HTR-8/SVneo (cell line): Measurements from ENCODE around the gene PEDS1.
"Not testable (repeated sequence)": the region's sequence is repeated elsewhere in the genome, so short reads cannot be mapped to it uniquely, and the experiment has no call there.

Source experiments
- DNase-seq: peaks from one replicate; pipeline ENCODE4 v3.0.0; 2011; ENCODE audit warnings: low spot score, mixed read lengths; ENCODE audit not compliant: insufficient read length
- FAIRE-seq: peaks from 2 replicates; lab custom pipeline; 2011; peaks lifted over from hg19 to GRCh38; lab: Jason Lieb, UNC

The PEDS1 gene

DNA sequence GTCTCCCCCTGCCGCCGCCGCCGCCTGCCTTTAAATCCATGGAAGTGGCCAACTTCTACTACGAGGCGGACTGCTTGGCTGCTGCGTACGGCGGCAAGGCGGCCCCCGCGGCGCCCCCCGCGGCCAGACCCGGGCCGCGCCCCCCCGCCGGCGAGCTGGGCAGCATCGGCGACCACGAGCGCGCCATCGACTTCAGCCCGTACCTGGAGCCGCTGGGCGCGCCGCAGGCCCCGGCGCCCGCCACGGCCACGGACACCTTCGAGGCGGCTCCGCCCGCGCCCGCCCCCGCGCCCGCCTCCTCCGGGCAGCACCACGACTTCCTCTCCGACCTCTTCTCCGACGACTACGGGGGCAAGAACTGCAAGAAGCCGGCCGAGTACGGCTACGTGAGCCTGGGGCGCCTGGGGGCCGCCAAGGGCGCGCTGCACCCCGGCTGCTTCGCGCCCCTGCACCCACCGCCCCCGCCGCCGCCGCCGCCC lies 37.6 kb upstream of the PEDS1 start:
- DNase-seq (no peak), FAIRE-seq (no peak)

GRCh38 chr20:50190251-50191064 lies 36.9 kb upstream of the PEDS1 start, which contains the start of gene CEBPB:
Gene CEBPB, plus strand, starts transcription at chr20:50190830. Its CDS starts 204 bp downstream, at chr20:50191034.
- peak; percentile 86 for FAIRE-seq
- peak; percentile 100 for DNase-seq

DNA sequence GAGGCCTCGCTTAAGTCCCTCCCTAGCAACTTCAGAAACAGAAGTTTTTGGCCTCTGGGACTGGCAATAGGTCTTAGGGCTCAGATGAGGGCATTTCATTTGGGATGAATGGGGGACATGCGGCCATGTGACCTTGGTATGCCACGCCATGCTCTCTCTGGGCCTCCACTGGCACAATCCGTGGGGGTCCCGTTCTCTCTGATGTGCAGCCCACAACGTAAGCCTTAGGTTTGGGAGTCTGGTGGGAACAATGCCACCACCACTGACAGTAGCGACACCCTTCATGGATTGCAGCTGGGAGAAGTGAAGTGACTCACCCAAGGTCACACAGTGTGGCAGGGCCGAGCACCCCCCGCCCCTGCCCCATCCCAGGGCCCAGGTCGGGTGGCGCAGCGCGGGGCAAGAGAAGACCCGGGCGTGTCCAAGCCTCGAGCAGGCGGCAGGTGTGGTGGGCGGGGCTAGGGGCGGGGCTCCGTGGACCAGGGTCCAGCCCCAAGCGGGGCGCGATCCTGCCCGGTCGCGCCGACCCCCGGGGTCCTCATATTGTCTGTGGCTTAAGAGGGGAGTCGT lies 36.2 kb upstream of the PEDS1 start:
- FAIRE-seq (no peak), DNase-seq (no peak)

- DNase-seq = no peak
- FAIRE-seq = no peak
Observed at GRCh38 chr20:50188879-50189680, 35.6 kb upstream of the PEDS1 start.

DNA sequence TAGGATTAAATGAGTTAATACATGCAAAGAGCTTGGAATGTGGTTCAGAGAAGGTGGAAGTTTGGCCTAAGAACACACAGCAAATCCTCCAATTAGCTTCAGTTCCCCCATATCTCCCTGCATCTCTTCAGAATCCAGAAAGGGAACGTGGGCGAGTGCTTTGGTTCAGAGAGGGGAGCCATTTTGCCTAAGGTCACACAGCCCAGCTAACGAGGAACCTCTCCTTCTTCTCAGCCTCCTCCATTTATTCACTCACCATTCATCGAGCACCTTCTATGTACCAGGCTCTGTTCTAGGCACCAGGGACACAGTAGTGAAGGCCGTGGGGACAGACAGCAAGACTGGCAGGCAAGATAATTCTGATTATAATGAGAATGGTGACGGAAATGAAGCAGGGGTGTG lies 34.8 kb upstream of the PEDS1 start:
- FAIRE-seq (no peak), DNase-seq (no peak)

- DNase-seq = no peak
- peak; percentile 81 for FAIRE-seq
Observed at GRCh38 chr20:50187403-50188051, 34.0 kb upstream of the PEDS1 start.

- FAIRE-seq = no peak
- DNase-seq = no peak
Observed at GRCh38 chr20:50186987-50187402, 33.5 kb upstream of the PEDS1 start.

DNA sequence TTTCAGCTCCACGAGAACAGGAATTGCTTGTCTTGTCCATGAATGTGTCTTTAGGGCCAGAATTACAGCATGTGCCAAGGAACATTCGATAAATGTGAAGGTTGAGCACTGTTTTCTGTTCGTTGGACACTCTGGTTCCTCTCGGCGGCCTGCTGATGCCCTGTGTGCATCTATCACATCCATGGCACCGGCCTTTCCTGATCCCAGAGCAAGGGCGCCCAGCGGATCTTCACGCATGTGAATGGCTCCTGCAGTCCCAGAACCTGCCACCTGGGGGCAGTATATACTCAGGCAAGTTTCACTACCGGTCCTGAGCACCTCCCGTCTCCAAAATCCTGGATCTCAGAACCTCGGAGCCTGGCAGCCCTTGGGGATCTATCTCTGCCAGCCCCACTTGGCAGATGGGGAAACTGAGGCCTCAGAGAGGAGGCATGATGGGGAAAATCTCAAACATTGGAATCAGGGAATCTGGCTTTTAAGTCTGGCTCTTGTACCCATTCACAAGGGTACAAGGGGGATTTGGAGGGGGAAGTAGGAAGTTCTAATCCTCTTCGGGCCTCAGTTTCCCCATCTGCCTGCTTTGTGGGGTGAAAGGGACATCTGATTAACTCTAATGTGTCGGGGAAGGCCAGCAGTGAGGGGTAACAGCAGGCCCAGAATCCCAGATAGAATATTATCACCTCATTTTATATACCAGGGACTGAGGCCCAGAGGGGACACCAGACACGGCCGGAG lies 32.8 kb upstream of the PEDS1 start:
- FAIRE-seq = peak; percentile 86
- peak; percentile 97 for DNase-seq

DNA sequence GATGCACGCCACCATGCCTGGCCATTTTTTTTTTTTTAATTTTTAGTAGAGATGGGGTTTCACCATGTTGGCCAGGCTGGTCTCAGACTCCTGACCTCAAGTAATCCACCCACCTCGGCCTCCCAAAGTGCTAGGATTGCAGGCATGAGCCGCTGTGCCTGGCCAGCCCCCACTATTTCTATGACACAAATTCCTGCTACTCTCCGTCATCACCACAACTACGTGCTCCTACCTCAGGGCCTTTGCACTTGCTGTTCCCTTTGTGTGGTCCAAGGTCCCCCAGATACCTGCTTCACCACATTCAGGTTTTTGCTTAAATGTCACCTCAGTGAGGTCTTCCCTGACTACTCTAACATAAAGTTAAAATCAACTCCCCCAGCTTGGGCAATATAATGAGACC lies 31.9 kb upstream of the PEDS1 start:
- FAIRE-seq (no peak), DNase-seq (no peak)

DNA sequence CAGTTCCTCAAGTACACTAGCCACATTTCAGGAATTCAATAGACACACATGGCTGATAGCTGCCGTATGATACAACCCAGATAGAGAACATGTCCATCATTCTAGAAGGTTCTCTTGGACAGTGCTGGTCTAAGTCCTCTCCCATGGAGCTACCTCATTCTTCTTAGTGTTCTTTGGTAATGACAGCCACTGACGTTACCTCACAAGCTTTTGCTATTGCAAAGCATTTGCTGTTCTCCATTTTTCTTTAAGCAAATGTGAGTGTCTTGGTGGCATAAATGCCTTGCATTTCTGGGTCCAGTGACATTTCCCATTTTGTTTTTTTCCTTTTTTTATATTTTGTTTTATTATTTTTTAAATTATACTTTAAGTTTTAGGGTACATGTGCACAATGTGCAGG lies 28.8 kb upstream of the PEDS1 start:
- FAIRE-seq (no peak), DNase-seq (no peak)

DNA sequence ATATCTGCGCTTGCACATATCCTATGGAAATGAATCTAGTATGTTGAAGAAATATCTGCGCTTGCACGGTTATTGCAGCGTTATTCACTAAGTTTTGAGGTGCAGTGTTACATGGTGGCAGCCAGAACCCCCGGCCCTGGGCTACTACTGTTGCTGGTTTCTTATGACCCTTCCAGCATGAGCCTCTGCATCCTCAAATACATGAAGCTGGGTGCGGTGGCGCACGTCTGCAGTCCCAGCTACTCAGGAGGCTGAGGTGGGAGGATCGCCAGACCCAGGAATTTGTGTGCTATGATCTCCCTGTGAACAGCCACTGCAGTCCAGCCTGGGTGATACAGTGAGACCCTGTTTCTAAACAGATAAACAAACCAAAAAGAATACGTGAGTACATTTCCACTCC lies 27.8 kb upstream of the PEDS1 start:
- DNase-seq = no peak

DNA sequence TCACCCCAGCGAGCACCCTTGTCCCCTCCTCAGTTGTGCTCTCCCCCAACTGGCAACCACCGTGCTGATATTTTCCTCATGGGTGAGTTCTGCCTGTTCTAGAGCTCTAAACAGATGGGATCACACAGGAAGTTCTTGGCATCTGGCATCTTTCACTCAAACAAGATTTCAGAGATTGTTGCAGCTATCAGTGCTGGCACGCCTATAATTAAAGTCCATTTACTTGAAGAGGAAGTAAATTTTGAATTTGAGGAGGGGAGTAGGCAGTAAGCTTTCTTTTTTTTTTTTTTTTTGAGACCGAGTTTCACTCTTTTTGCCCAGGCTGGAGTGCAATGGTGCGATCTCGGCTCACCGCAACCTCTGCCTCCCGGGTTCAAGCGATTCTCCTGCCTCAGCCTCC lies 25.1 kb upstream of the PEDS1 start:
- peak; percentile 74 for FAIRE-seq

More for the DNA sequence above, 27.8 kb upstream of the PEDS1 start:
- no peak for FAIRE-seq

DNA sequence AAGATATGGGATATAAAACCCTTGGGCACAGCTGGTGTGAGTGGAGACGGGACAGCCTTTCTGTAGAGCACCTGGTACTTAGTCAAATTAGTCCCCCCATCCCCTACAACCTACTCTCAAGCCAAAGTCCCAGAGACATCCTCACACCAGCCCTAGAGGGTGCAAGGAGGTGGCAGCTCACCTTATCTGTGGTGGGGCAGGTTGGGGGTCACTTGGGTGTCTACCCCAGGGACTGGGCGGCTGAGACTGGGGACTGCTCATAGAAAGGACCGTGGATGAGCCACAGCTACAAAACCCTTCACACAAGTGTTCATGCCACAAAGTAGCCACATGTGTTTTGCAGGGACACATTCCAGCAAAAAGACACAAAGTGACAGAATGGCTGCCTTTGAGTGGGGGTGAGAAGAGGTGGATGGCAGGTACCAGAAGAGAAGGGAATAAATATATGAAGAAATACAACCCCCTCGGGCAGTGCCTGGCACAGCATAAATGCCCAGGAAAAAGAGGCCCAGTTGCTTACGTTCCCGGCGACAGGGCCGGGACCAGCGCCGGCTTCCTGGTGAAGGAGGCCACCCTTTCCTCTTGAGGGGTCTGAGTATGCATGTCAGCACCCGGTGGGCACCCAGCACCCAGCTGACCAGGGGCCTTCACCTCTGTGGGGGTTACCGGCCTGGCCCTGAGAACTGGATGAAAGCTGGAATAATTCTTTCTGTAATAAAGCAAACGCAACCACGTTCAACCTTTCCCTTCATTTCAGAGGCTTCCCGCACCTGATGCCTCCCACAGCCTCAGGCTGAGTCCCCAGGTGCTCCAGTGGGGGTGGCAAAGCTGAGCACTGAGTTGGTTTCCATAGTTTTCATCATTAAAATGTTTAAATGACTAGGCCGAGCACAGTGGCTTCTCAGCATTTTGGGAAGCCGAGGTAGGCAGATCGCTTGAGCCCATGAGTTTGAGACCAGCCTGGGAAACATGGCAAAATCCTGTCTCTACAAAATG lies 22.7 kb upstream of the PEDS1 start:
- DNase-seq (no peak), FAIRE-seq (peak; percentile 9)

More for the DNA sequence above, 25.1 kb upstream of the PEDS1 start:
- not testable (repeated sequence) for DNase-seq

GRCh38 chr20:50174456-50174855 lies 20.9 kb upstream of the PEDS1 start:
- FAIRE-seq (no peak), DNase-seq (no peak)

GRCh38 chr20:50172347-50173013 lies 19.0 kb upstream of the PEDS1 start:
- peak; percentile 99 for DNase-seq
- FAIRE-seq = peak; percentile 93

DNA sequence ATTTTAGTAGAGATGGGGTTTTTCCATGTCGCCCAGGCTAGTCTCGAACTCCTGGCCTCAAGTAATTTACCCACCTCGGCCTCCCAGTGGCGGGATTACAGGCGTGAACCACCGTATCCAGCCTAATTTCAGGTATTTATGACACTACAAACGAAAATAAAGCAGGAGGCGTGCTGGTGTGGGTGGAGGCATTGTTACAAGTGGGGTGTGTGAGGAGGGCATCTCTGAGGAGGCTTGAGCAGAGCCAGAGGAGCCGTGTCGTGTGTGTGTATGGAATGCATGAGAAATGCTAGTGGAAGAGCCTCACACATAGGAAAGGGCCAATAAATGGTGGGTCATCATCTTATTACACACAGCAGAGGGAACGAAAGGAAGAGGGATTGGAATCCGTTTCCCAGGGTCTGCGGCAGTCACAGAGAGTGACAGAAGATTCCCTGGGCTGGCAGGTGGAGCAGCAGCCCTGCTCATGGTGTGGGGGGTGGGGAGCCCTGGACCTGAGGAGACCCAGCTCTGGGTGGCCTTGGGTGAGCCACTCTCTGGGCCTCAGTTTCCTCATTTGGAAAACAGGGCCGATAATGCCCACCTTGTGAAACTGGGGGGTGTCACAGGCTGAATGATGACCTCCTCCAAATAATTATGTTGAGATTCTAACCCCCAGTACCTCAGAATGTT lies 17.2 kb upstream of the PEDS1 start:
- DNase-seq = no peak
- no peak for FAIRE-seq

GRCh38 chr20:50169329-50169823 lies 15.9 kb upstream of the PEDS1 start:
- FAIRE-seq = peak; percentile 94

More at GRCh38 chr20:50169329-50169823, 15.9 kb upstream of the PEDS1 start:
- DNase-seq = peak; percentile 93
